GM04503 (cell line): ENCODE measurements around the gene TPD52L1.
"Not testable (repeated sequence)": the region's sequence is repeated elsewhere in the genome, so short reads cannot be mapped to it uniquely, and the experiment has no call there.

Experiments used
- DNase-seq: peaks from one replicate; pipeline ENCODE4 v3.0.0-alpha.2; 2012; ENCODE audit warnings: low read depth

Gene TPD52L1

GRCh38 chr6:125273965-125274364 lies 120.4 kb downstream of the TPD52L1 start:
- DNase-seq = no peak

- no peak for DNase-seq
Observed at GRCh38 chr6:125274935-125275334, 121.4 kb downstream of the TPD52L1 start.

- no peak for DNase-seq
Observed at GRCh38 chr6:125275779-125276178, 122.2 kb downstream of the TPD52L1 start.

GRCh38 chr6:125277838-125278237 lies 124.3 kb downstream of the TPD52L1 start:
- DNase-seq = no peak

GRCh38 chr6:125279961-125280360 lies 126.4 kb downstream of the TPD52L1 start:
- DNase-seq = no peak

GRCh38 chr6:125280370-125281035 lies 126.9 kb downstream of the TPD52L1 start:
- DNase-seq = not testable (repeated sequence)

- DNase-seq = not testable (repeated sequence)
Observed at GRCh38 chr6:125282470-125282869, 128.9 kb downstream of the TPD52L1 start.

GRCh38 chr6:125285353-125285752 lies 131.8 kb downstream of the TPD52L1 start:
- no peak for DNase-seq

- DNase-seq = no peak
Observed at GRCh38 chr6:125285936-125286335, 132.4 kb downstream of the TPD52L1 start.

- no peak for DNase-seq
Observed at GRCh38 chr6:125287718-125288117, 134.1 kb downstream of the TPD52L1 start.

GRCh38 chr6:125293587-125293986 lies 140.0 kb downstream of the TPD52L1 start:
- no peak for DNase-seq

- no peak for DNase-seq
Observed at GRCh38 chr6:125294036-125294435, 140.5 kb downstream of the TPD52L1 start.

GRCh38 chr6:125294925-125295324 lies 141.4 kb downstream of the TPD52L1 start:
- DNase-seq = no peak

- no peak for DNase-seq
Observed at GRCh38 chr6:125296471-125296870, 142.9 kb downstream of the TPD52L1 start.

- DNase-seq = no peak
Observed at GRCh38 chr6:125299257-125299656, 145.7 kb downstream of the TPD52L1 start.

GRCh38 chr6:125300992-125301434 lies 147.4 kb downstream of the TPD52L1 start:
- DNase-seq = no peak

GRCh38 chr6:125301435-125302391 lies 148.1 kb downstream of the TPD52L1 start, which contains the start of gene HDDC2:
Gene HDDC2, minus strand, starts transcription at chr6:125301967. Its CDS starts 35 bp downstream, at chr6:125301932.
- DNase-seq = no peak

- no peak for DNase-seq
Observed at GRCh38 chr6:125302840-125303511, 149.4 kb downstream of the TPD52L1 start.

GRCh38 chr6:125303512-125303854 lies 149.9 kb downstream of the TPD52L1 start:
- no peak for DNase-seq

GRCh38 chr6:125304970-125305660 lies 151.5 kb downstream of the TPD52L1 start:
- no peak for DNase-seq

- no peak for DNase-seq
Observed at GRCh38 chr6:125306756-125307149, 153.2 kb downstream of the TPD52L1 start.
